Activated CD4-positive, alpha-beta T cell treated with anti-CD3 and anti-CD28 coated beads, Interleukin-2, amount 50 U/mL, for 1 hour (primary cell): Measurements from ENCODE around the gene ANXA2.
A peak's percentile ranks its signal among the peaks of the same experiment; 100 is the strongest.
"Not testable (repeated sequence)": the region's sequence is repeated elsewhere in the genome, so short reads cannot be mapped to it uniquely, and the experiment has no call there.

ENCODE experiments used
- DNase-seq: peaks from one replicate; pipeline ENCODE4 v3.0.0-alpha.2; 2020

The ANXA2 gene

GRCh38 chr15:60408463-60408981, 10.7 kb upstream of the ANXA2 start:
- no peak for DNase-seq

- DNase-seq: no peak
Measured at GRCh38 chr15:60407415-60407805, 9.6 kb upstream of the ANXA2 start.

DNA sequence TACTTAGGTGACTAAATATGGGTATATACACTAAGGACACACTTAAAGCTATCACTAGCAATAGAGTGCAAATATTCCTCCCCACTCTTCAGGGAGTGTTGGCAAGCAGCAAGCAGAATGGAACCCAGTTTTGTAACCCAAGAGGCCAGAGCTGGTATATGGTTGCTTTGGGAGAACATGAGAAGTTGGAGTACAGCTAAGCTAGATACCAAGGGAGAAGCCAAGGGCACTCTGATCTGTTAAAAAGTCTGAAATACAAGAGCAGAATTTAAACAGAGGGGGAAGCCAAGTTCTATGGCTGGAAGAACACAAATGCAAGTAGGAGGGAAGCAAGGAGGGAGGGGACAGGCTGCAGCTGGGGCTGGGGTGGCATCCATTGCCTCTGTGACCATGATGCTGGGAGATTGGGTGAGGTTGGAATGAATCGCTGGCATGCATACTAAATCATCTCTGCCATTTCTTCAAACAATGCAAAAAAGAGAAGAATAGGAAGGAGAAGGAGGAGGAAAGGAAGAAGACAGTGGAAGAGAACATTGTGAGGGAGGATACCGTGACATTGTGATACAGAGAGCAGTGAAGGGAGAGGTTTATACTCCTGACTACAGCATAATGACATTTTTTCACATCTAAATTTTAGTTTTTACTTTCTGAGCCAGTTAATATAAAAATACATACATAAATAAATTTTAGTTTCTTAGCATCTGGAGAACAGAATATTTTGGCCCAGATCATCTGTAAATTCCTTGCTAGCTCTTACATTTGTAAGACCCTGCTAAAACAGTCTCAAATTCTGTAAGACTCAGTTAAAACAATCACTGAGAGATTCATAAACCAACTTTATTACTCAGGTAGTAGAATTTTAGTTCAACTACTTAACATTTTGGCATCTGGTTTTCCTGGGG, 9.0 kb upstream of the ANXA2 start:
- DNase-seq: no peak

DNA sequence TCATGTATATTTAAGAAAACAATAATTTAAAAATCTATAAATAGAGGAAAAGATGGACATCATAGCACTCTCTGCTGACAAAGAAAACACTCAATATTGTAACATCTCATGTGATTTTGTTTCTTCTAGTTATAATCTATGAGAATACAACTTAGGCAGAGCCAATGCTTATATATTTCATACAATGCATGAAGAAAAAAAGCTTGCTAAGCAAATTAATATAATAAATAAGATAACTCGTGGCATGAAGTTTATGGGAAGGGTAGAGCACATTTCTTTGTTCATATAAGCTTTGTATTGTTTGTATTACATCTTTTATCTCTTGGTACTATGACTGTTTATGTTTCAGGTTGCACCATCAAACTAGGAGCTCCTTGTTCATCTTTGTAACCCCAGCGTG, 7.6 kb upstream of the ANXA2 start:
- DNase-seq: no peak

DNA sequence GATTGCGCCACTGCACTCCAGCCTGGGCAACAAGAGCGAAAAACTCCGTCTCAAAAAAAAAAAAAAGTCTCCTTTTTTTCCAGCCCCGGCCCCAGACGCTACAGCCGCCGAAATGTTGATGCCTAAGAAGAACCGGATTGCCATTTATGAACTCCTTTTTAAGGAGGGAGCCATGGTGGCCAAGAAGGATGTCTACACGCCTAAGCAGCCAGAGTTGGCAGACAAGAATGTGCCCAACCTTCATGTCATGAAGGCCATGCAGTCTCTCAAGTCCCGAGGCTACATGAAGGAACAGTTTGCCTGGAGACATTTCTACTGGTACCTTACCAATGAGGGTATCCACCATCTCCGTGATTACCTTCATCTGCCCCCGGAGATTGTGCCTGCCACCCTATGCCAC, 6.6 kb upstream of the ANXA2 start:
- not testable (repeated sequence) for DNase-seq

- no peak for DNase-seq
Measured at GRCh38 chr15:60400944-60401343, 3.2 kb upstream of the ANXA2 start.

GRCh38 chr15:60399931-60400330, 2.1 kb upstream of the ANXA2 start:
- no peak for DNase-seq

DNA sequence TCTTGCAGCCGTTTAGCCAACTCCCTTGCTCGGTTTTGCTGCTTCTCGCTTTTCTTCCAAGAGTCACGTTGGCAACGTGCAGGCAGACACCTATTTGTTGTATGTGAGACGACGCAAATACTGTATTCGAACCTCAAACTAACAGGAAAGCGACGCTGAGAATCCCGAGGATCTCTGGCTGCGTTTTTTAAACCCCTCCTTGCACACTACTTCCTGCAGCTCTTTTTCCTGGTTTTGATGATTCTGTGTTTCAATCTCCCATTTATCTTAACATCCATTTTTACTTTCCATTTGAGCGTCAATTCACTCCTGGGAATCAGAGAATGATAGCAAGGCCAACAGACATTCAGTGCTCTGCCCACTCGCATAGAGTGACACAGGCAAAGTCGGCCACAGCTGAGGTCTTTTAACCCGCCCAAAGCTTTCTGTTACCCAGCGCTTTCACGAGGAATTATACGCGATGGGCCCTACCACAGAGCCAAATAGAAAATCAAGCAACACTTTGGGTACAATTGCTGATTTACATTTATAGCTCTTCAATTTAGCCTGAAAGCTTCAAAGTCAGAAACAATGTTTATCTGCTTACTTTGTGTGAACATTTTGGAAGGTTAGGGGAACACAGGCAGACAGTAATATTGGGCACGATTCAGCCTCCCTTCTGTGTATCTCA, 1.6 kb upstream of the ANXA2 start:
- no peak for DNase-seq

DNA sequence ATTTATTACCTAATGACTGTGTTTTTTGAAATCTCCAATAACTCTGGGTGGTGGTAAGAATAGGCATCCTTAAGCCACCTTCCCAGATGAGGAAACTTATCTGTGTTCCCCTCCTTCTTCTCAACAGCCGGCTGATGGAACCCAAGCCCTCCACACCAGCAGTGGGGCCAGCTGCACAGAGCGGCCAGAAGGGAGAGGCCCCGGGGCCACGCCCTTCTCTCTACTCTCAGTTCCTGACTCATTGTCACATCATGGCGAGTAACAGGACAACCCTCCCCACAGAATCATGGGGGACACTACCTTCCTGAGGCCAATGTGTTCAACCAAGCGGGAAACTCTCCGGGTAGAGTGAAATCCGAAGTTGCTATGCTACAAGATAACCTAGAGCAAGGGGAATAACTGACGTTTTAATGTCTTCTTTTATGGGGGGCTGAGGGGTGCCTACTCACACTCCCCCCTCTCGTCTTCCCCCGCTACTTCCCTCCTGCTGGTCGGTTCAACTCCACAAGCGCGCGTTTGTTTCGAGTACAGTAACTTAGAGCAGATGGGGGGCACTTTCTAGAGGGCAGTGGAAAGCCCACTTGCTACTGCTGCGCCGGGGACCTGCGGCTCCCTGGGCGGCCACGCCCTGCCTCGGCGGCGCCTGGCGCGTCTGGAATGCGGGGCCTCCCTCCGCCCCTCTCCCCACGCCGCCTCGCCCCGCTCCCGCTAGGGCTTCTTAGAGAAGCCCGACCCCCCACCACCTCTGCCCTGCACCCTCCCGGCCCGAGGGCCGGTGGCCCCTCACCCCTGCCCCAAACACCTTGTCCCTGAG, 621 bp downstream of the ANXA2 start:
- DNase-seq: peak; percentile 44

GRCh38 chr15:60396560-60396957, 1.2 kb downstream of the ANXA2 start:
- no peak for DNase-seq

DNA sequence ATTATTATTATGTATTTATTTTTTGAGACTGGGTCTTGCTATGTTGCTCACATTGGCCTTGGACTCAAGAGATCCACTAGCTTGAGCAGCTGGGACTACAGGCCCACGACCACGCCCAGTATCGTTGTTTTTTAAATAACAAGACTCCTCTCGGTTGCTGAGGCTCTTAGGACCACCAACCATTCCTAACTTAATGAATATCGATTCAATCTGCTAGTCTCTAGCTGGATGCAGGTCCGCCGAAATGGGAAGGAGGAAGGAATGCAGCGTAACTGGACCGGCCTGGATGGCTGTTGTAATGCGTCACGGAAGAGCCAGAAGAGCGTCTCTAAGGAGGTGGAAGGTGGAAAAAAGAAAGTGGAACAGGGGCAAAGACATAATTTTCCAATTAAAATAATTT, 1.7 kb downstream of the ANXA2 start:
- no peak for DNase-seq

DNA sequence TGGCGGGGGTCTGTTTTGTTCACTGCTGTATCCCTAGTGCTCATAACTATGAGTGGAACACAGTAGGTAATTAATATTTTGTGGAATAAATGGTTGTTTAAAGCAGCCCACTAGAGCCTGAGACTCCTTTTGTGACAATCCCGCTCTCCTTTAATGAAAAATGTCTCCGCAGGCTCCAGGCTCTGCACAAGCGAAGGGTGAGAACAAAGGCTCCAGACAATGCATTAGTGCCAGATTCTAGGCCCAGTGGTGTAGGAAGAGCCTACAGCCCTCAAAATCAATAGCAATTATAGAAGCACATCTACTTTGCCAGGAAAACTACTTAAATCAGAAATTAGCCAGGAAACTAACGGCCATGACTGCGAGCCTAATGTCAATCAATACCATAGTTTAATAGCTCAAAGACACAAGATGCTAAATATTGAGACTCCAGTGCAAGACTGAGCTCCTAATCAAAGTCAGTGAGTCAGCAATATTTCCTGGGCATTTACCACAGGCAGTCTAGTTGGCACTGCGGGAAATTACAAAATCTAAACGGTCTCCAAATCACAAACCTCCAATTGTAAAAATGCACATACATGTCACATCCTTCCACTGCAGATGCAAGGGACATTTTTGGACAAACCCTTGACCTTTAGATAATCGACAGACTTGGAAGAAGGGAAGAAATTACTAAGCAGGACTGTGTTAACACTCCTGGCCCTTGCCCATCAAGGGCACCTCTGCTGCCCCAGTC, 2.3 kb downstream of the ANXA2 start:
- no peak for DNase-seq

- no peak for DNase-seq
Measured at GRCh38 chr15:60394689-60395097, 3.1 kb downstream of the ANXA2 start.

DNA sequence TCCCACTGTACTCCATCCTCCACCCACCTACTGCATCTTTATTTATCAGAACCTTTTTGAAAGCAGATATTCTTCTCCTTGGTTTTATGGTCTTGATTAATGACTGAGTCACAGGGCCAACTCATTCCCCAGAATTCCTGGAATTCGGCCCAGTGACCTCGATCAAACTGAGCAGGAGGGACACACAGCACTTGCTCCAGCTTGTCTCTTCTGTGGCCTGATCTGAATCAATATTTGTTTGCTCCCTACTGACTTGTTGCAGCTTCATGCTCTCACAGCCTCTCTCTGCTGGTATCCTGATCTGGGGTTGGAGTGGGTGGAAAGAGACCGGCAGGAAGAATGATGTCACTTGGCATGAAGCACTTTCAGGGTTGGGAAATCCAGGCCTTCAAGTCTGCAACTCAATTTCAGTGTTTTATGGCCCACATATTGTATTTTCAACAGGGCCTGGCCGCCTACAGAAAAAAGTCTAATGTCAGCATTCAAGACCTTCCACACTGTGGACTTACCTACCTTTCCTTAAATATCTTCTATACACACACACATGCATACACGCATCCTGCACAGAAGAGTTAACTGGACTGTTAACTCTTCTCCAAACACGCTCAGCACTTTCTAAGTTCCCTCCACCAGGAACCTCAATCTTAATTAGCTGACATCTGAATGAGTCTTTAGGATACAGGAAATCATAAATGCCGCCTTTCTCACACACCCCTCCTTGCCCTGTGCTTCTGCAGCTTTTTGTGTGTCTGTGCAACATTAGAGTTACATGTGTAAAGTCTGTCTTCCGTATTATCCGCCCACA, 4.6 kb downstream of the ANXA2 start:
- no peak for DNase-seq

DNA sequence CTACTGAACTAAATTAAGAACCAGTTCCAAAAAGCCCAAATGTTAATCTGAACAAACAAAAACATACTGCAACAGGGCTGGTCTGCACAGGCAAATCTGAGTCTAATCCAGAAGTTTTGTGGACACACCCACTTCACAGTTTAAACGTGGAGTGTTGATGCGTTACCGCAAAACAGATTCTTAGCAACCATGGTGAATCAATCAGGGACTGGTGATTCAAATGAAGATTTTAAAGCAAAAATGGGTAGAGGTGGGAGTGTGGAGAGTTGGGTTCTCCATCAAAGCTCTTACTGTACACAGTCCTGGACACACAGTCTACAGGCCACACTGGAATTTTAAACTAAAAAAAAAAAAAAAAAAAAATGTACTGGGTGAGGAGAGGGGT, 5.2 kb downstream of the ANXA2 start:
- peak; percentile 14 for DNase-seq

- no peak for DNase-seq
Measured at GRCh38 chr15:60391722-60392315, 6.0 kb downstream of the ANXA2 start.

- no peak for DNase-seq
Measured at GRCh38 chr15:60390871-60391501, 6.8 kb downstream of the ANXA2 start.

DNA sequence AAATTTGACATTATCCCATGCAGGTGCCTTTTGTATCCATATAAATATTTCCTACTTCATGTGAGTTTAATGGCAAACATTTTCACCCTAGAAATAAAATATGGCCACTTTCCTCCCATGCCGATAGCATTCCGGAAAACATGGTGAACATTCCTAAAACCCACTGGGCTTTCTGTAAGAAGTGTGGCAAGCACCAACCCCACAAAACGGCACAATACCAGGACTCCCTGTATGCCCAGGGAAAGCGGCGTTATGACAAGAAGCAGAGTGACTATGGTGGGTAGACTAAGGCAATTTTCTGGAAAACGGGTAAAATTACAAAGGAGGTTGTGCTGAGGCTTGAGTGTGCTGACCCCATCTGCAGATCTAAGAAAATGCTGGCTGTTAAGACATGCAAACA, 7.6 kb downstream of the ANXA2 start:
- no peak for DNase-seq

GRCh38 chr15:60389261-60390077, 8.3 kb downstream of the ANXA2 start:
- peak; percentile 20 for DNase-seq

GRCh38 chr15:60387321-60387720, 10.5 kb downstream of the ANXA2 start:
- no peak for DNase-seq
